ENCODE measurements around the gene RECQL5.
"Not testable (repeated sequence)": the region's sequence is repeated elsewhere in the genome, so short reads cannot be mapped to it uniquely, and the experiment has no call there.

Gene RECQL5

GRCh38 chr17:75645889-75646637 lies 20.9 kb downstream of the RECQL5 start:
- no peak for DNase-seq

DNA sequence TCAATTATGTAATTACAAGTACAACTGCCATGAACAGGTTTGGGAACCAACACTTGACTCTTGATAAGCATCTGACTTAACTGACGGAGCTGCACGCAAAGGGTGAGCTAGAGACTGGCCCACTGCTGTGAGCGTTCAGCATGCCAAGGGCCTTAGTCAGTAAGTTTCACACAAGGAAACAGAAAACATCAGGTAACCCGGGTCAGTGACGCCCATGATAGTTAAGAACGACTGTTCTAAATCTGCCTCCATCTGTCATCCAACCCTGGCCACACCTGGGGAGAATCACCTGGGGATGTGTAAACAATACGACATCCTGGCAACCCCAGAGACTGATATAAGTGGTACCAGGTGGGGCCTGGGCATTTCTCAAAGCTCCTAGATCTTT lies 21.5 kb downstream of the RECQL5 start:
- DNase-seq = peak; percentile 77

- DNase-seq = no peak
These were observed 23.3 kb downstream of the RECQL5 start for GRCh38 chr17:75643643-75644017.

DNA sequence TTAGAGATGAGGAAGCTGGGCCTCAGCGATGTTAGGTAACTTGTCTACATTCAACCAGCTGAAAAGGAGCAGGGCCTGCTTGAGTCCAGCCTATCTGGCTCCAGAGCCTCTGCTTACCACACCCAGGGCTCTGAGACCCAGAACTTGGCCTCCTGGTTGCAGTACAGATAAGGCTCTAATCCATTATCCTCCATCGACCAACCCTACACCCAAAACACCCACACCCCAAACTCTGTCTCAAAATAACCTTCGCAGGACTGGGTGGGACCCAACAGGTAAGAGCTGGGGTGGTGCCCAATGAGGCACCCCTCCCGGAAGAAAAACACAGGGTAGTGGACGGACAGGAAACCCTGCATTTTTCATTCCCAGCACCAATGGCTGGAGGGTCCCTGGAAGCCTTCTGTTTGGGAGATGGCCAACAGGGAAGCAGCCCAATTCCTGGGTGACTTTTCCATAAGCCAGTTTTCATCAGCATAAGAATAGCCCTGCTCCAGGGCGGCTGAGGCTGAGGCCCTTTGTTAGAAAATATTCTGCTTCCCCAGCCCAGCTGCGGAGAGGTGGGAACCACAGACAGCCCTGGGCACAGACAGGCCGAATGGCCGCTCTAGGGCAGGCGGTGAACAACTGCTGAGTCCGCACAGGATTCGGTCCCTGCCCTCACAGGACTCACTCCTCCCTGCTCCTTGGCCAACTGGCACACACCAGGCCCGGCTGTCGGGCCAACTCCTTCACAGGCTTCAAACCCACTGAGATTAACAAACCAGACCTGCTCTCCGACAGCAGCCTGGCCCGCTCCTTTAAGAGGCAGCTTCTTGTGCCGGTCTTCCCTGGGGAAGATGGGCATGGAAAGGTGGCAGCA lies 23.9 kb downstream of the RECQL5 start:
- DNase-seq = no peak

DNA sequence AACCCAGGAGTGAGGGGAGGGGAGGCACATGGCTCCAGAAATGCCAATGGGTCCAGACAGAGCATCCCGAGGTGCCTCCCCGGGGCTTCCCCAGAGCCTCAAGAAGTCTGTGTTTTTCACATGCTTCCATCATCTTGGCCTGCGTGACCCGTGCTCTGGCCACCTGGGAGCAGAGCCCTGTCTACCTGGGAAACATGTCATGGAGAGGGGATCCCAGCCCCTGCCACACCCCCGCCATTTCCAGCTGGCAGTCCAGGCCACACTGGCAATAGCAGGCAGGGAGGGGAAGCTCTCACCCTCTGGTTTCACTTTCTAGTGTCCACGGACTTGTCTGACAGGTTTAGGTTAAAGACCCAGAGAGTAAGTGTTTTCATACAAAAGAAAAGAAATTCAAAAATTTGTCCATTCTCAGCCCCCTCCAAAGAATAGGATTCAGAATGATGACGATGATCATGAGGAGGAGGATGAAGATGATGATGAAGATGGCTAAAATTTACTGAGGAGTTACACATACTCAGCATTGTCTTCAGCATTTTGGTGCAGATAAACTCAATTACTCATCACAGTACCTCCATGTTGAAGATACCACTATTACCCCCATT lies 24.7 kb downstream of the RECQL5 start:
- no peak for DNase-seq

GRCh38 chr17:75641343-75641742 lies 25.6 kb downstream of the RECQL5 start:
- no peak for DNase-seq

GRCh38 chr17:75640556-75641119 lies 26.3 kb downstream of the RECQL5 start:
- no peak for DNase-seq

DNA sequence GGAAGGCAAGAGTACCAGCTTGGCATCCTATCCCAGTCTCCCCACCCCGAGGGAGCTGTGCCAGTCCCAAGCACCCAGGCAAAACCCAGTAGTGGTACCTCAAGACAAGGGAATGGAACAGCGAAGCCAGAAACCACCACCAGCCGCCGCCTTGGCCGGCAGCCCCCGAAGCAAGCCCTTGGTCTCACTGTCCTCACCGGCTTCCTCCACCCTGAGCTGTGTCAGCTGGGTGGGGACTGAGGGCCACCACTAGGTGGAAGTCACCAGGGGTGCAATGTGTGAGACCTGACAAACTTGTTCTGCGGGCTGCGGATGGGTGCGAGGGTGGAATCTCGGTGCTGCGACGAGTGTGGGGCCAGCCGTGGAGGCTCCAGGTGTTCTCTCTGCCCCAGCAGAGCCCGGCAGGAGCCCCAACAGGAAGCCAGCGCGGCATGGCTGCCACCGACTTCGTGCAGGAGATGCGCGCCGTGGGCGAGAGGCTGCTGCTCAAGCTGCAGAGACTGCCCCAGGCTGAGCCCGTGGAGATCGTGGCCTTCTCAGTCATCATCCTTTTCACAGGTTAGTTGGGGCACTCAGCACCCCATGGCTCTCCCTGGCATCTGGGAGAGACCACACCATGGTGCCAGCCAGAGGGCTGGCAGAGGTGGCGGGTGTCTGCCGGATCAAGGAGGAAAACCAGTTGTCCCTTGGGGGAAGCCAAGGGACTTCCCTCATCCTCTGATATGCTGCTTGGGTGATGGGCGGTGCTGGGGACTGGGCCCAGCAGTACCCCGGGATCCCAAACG lies 27.0 kb downstream of the RECQL5 start:
- no peak for DNase-seq

DNA sequence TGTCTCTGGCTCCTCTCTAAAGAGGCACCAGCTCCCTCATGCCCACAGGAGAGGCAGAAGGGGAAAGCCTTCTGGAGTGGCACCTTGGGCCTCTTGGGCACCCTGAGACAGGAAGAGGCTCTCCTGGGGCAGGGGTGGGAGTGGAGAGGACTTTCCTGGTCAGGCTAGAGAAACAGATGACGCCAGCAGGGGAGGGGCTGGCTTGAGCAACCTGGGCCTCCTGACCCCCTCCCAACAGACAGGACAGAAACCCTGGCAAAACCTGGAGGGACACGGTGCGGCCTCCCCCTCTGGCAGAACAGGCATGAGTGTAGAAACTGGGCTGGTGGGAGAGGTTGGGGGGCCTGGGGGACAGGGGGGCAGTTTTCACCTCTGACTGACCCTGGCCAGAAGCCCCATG lies 27.6 kb downstream of the RECQL5 start:
- no peak for DNase-seq

DNA sequence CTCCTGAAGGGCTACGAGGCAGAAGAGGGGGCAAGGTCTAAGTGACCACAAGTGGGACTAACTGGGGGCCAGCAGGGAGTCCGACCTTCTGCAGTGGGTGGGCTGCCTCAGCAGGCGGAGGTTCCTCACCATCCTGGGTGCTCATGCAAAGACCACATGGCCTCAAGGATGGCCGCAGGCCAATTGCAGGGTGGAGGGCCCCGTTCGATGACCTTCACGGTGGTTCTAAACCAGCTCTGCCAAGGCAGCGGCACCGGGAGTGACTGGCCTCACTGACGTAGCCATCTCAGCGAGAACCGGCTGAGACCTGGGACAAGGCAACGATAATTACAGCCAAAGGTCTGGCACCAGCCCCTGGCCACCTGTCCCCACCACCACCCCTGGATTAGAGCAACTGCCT lies 28.1 kb downstream of the RECQL5 start:
- no peak for DNase-seq

DNA sequence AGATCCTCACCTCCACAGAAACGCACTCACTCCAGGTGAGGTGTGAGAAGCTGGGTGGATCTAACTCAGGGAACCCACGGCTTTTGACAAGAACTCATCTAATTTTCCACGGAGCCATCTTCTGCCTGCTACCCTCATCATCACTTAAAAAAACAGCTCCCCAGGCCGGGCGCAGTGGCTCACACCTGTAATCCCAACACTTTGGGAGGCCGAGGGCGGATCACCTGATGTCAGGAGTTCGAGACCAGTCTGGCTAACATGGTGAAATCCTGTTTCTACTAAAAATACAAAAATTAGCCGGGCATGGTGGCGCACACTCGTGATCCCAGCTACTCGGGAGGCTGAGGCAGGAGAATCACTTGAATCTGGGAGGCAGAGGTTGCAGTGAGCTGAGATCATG lies 28.9 kb downstream of the RECQL5 start:
- DNase-seq = not testable (repeated sequence)

DNA sequence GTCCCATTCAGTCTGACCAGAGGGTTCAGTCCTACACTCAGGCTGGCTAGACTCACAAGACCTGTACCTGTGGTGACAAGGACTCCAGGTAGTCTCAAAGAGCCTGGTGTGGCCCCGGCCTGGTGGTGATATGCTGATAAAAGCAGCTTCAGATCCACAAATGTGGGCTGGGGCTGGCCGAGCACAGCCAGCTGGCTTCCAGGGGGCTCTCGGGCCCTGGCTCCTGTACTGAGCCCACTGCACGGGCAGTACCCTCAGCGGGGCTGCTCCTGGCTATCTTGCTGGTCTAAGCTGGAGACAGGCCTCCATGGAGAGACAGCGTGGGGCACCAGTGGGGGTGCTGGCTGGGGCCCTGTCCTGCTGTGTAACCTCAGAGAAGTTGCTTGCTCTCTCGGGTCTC lies 29.4 kb downstream of the RECQL5 start:
- no peak for DNase-seq

GRCh38 chr17:75637143-75637538 lies 29.8 kb downstream of the RECQL5 start:
- DNase-seq = no peak

DNA sequence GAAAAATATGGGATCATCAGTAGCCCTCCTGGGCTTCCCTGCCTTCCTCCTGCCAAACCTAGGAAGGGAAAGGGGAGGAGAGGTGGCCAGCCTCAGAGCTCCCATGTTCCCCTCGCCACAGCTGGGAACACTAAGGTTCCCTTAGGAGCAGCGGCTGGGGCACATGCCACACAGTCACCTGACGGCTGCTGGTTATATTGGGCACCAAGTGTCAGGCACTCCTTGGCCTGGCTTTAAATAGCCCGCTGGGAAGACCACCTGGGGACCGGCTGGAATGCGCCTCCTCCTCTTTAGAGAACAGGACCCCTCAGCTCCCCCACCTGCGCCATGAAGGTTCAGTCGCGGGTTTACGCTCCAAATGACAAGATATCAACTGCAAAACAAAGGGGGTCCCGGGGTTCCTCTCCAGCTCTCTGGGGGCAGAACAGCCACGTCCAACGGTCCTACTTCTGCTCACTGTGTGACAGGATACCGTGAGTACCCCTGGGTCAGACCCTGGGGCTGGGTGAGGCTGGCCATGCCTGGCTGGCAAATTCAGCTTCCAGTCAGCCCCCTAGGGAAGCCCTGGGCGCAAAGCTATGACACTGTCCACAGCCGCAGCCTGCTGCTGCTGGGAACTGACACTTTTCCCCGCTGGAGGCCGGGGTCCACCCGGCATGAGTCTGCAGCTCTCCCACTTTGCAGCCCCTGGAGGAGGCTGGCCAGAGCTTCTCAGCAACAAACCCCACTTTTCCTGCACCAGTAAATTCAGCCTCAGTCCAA lies 30.4 kb downstream of the RECQL5 start:
- no peak for DNase-seq

GRCh38 chr17:75635610-75636202 lies 31.2 kb downstream of the RECQL5 start:
- no peak for DNase-seq

DNA sequence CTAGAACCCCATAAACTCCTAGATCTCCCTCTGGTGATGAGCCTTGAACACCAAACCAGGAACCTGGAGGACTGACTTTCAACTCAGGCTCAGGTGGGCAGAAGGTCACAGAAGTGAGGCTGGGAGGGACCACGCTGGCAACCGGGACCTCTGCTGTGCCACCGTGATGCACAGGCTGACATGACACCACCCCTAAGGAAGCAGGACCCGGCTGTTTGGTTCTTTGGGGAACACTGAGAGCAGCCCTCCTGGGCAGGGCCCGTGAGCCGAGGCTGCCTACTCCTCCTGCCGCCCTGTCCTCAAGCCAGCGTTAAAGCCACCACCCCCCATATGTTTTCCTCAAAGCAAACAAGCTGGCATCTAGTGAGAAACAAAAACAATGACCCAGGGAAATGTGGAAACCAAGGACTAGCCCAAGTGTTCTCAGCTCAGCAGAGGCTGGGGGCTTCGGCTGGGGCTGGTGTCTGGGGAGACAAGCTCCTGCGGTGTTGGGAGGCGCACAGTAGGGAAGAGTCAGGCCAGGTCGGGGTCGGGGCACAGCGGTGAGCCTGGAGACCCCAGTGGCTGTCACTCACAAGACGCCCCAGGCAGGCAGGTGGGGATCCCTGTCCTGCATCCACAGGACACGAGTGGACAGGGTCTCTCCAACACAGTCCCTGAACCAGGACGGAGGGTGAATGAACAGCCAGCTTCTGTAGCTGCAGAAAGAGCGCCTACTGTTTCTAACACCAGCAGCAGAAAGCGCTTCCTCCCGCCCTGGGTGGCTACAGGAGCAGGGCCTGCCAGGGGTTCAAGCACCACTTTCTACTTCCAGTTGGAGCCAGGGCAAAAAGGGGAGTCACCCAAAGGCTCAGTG lies 32.0 kb downstream of the RECQL5 start:
- DNase-seq = no peak

DNA sequence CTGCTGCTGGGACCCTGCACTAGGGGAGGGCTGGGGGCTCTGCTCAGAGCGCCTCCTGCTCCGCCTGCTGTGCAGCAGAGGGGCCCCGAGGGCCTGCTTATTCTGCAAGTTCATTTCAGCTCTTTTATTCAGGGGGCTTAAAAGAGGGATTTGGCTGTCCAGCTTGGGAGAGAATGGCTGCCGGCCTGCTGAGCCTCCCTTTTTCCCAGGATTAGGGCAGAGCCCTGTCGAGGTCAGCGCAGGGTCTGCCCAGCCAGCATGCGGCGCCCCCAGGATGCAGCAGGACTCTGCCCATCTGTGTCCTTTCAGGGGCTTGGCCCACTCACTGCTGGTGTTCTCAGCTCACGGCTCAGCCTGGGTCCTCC lies 32.6 kb downstream of the RECQL5 start:
- DNase-seq = no peak

DNA sequence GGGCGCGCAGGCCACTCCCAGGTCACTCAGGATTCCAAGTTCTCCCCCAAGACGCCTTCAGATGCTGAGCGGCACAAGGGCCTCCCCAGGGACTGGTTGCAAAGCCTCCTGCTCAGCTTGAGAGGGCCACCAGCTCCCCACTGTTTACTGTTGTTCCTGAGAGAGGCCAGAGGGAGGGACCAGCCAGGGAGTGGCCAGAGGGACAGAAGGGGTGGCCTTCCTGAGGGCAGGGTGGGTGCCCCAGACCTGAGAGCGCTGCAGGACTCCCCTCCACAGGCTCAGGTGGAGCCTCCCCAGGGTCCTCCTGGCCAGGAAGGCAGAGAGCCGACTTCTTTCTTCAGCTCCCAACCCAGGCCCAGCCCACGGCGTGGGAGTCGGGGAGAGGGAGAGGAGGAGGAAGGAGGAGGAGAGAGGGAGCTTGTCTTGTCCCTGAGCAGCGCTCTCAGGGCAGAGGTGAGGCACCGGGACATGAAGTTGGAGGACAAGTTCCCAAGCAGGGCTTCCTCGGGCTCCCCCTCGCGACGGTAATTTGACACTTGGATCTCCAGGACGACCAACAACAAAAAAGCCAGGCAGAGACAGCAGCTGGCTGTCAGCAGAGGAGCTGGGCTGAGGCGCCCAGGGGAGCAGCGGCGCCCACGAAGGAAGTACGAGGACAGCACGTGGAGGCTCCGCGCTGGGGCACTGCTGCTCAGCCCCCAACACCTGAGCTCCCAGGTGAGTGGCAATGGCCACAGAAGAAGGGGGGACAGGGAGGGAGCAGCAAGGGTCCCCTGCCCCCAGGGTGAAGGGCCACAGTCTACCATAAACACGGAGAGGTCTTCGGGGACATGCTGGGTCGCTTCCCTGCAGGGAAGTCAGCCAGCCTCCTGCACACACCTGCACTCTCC lies 33.2 kb downstream of the RECQL5 start:
- peak; percentile 69 for DNase-seq

GRCh38 chr17:75632863-75633485 lies 34.0 kb downstream of the RECQL5 start, which contains the start of gene SMIM5:
TSS of gene SMIM5 (plus strand) at chr17:75633434. CDS start at chr17:75640202, 6,768 bp downstream.
- DNase-seq = no peak
